Activated CD4-positive, alpha-beta T cell treated with anti-CD3 and anti-CD28 coated beads for 48 hours (primary cell): ENCODE results near the gene NELL2.

Experiments used
- DNase-seq: peaks from one replicate; pipeline ENCODE4 v3.0.0-alpha.2; 2020

NELL2 gene

DNA sequence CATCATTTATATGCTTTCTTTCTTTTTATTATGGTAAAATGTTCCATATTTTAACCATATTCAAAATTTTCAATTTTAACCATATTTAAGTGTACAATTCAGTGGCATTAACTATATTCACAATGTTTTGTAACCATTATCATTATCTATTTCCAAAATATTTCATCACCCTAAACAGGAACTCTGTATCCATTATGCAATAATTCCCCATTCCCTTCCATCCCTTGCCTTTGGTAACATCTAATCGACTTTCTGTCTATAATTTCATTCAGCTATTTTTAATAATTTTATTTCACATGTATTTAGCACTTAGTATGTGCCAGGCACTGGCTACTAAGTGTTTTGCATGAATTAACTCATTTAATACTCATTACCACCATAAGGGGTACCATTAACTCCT is 287.5 kb downstream of the NELL2 start:
- DNase-seq: no peak

DNA sequence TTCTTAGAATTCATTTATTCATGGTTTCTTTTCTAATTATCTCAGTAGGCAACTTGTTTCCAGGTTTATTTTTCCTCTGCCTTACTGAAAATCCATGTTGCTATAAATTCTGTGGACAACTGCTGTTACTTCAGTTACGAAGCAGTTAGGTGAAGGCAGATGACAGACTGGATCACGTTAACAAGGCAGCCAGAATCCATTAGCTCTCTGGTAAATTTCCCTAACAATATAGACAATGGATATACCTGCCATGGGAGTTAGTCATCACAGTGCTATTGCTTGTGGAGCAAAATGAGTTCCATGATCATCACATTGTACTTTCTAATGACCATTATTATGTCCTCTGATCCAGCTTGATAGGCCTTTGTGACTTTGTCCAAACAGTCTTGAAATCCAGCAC is 291.5 kb downstream of the NELL2 start:
- DNase-seq: no peak

DNA sequence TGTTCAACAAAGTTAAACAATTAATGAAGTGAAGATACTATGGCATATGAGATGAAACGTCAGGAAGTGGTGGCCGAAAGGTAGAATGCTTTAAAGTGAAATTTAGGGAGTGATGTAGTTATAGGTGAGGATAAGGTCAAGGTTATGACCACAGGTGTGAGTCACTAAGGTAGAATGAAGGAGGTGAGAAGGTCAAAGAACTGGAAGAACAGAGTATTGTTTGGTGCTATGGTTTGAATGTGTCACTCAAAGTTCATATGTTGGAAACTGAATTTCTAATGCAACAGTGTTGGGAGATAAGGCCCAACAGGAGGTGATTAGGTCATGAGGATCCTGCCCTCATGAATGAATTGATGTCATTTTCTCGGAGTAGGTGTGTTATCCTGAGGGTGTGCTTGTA is 293.6 kb downstream of the NELL2 start:
- DNase-seq: no peak

DNA sequence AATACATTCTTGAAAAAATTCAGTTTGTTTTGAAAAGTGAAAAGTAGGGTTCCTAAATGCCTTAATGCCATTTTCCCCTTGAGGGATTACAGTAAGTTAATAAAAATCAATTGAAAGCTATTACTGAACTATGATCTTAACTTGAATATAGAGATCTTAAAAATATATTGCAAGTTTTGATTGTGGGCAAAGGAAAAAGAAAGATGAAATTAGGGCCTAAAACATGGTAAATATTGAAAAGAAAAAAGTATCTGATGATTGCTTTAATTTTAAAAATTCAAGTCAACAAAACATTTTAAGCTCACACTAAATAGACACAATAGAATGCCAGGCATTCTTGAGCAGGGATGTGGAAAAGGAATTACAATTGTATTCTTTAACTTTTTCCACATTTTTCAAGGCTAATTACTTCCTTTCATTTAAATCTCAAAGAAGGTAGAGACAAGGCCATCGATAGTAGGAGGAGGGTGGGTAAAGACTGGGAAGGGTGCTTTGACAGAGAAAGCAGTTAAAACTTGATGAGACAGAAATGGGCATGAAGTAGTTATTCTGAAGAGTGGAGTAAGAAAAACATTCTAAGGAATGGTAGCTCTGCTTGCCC is 294.4 kb downstream of the NELL2 start:
- DNase-seq: no peak

DNA sequence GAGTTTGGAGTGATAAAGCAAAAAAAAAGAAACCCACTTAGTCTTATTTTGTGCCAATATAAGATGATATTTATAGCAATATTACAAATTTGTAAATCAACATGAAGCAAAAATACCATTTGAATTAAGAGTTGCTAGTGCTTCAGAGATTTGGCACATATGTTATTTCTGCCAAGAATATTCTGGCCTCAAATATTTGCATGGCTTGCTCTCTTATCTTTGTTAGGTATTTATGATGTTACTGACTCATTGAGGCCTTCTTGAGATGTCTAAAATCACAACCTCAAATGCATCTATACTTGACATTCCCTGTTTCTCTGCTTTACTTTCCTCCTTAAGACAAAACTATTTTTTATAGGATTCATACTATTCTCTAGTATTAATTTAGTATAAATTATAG is 301.5 kb downstream of the NELL2 start:
- no peak for DNase-seq

DNA sequence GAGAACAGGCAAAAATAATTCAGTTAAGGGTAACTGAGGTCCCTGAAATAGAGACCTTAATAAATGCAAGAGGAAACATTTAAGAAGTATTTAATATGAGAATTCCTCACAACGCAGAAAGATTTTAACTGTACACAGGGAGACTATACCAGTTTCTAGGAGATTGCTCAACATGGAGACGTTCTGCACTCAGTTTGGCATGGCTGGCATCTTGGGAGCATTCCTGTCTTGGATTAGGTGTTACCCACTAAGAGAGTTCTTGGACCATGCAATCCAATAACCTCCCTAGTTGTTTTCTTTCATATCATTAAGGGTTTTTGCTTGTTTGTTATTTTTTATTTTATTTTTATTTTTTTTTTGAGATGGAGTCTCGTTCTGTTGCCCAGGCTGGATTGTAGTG is 302.4 kb downstream of the NELL2 start:
- DNase-seq: no peak

DNA sequence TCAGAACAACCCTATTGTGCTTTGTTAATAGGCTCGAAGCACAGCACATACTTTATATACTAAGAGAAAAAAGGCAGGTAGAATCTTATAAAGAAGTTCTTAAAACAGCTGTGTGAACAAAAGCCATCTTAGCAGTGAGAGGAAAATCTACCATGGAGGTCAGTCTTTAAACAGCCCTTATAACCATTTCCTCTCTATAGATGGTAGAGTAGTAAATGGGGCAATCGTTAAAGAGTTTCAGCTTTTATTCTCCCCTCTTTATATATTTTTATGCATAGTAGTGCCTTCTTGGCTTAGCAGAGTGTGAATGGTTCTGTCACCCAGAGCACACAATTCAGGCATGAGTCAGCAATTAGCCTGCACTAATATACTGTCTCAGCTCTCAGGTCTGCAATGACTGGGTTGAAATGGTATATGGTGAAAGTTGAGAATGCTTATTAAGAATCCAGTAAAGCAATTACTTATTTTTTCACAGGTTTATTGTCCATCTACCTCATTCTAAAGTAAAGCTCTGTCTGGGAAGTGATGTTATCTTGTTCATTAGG is 305.0 kb downstream of the NELL2 start:
- no peak for DNase-seq

DNA sequence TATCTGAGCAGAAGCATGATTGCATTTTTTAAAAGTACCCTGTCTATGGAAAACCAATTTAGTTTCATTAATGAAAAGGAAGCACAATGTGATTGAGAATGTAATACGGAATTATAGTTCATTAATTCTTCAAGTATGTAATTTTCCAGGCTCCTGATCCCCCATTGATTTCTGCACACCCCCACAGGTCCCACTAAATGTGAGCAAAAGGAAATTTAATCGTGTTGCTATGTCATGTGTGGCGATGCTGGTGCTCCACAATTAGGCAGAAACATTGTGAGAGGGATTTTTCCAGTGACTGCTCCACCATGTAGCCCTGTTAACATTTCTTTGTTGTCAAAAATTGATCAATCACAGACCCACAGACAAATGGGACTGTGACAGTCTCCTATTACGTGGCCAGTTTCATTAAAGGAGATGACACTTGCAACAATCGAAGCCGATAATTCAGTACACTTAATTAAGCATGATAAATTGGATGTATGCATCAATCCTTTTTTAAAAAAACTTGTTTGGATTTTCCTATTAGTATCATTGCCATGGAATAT is 306.0 kb downstream of the NELL2 start:
- DNase-seq: no peak

DNA sequence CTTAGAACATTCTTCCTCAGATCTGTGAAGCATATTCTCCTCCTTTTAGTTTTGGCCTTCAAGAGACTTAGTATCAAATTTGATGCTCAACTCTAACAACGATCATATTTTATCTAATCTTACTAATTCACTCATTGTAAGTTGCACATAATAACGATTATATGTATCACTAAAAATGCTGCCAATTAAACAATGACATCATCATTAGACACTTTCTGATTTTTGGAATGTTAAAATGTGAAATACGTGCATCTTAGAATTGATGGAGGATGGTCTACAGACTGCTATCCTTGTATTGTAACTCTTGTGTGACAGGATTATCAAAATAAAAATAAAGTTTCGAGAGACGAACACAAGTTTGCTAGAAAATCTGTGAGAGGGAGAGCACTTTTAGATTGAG is 311.0 kb downstream of the NELL2 start:
- DNase-seq: no peak

DNA sequence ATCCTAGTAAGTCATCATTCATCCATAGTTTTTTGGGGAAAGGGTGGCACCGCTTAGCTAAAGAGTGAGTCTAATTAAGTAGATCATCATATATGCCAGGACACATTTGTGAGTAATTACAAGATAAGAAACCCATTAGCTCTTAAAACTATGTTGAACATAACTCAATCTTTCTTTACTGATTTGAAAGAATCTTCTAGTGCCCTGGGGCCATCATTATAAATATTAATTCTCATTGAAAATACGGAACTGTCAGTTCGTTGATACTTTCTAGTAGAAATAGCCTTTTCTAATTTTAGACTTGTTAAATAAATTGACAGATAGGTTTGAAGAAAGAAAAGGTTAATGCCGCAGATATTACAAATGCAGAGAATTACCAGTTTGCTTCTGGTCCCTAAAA is 312.6 kb downstream of the NELL2 start:
- DNase-seq: no peak

DNA sequence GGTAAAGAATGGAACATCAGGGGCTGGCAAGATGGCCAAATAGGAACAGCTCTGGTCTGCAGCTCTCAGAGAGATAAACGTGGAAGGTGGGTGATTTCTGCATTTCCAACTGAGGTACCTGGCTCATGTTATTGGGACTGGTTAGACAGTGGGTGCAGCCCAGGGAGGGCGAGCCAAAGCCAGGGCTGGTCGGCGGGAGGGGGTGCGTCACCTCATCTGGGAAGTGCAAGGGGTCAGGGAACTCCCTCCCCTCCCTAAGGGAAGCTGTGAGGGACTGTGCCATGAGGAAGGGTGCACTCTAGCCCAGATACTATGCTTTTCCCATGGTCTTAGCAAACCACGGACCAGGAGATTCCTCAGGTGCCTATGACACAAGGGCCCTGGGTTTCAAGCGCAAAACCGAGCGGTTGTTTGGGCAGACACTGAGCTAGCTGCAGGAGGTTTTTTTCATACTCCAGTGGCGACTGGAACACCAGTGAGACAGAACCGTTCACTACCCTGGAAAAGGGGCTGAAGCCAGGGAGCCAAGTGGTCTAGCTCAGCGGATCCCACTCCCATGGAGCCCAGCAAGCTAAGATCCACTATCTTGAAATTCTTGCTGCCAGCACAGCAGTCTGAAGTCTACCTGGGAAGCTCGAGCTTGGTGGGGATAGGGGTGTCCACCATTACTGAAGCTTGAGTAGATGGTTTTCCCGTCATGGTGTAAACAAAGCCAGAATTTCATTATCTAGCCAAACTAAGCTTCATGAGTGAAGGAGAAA is 317.6 kb downstream of the NELL2 start:
- no peak for DNase-seq

DNA sequence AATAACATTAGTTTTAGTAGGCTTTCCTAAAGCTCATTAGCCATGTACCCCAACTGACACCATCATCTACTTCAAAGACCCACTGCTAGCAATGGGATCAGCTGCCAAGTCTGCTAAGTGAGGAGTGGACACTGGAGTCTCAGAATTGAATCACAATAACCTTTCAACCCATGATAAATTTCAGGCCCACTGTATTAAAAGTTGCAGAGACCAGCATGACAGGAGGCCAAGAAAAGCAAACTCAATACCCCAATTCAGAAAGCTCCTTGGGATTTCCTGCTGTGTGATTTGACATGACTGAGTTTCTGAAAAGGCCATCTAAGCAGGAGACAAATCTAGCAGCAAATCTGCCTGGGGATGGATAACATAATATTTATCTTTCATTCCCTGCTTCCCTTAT is 320.7 kb downstream of the NELL2 start:
- no peak for DNase-seq

DNA sequence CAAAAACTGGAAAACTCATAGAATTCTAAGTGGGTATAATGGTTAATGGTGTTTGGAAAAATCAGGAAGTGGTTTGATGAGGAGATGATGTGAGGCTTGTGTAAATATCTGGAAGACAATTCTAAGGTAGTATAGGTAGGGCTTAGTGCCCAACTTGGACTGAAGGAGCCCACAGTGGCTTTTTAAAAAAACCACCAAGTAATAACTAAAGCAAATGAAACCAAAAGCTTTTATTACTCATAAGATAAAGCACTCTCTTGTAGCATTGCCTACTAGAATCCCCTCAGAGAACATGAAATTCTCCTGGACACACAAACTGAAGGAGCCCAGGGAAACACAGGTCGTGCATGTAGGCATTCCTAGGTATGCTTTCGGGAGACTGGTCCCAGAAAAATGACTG is 324.5 kb downstream of the NELL2 start:
- no peak for DNase-seq

DNA sequence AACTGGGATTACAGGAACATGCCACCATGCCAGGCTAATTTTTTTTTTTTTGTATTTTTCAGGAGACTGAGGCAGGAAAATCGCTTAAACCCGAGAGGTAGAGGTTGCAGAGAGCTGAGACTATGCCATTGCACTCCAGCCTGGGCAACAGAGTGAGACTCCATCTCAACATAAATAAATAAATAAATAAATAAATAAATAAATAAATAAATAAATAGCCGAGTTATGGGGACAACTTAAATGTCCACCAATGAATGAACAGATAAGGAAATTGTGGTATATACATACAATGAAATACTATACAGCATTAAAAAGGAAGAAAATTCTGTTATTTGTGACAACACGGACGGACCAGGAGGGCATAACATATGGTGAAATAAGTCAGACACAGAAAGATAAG is 325.7 kb downstream of the NELL2 start:
- no peak for DNase-seq

DNA sequence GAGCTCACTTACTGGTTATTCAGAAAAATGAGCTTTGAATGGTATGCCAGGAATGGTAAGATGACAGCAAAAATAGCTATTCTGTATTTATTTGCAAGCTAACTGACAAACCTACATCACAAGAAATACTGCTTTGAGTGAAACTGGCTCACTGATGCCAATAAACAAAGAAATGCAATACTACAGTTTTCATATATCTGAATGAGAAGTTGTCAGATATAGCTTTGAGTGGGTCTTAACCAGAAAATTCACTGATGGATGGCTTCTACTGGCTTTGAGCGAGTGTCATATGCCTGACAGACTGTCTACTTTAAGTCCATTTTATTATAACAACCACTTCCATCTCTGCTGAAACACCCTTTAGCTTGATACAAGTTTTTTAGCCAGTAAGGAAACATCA is 330.1 kb downstream of the NELL2 start:
- no peak for DNase-seq

DNA sequence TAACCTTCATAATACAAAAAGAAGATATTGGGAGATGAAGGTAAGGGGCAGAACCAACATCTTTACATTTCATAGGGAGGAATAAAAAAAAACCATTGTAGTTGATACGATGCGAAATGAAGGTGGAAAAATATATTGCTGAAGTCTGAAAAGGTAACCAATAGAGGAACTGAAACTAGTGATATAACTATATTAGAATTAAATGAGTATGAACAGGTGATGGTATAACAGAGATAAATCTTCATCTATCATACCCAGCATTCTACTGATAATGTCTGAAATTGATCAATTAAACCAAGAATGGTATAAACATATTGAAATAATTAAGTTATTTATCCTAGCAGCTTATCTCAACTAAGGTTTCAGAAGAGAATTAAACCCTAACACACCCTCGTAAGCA is 332.1 kb downstream of the NELL2 start:
- no peak for DNase-seq

DNA sequence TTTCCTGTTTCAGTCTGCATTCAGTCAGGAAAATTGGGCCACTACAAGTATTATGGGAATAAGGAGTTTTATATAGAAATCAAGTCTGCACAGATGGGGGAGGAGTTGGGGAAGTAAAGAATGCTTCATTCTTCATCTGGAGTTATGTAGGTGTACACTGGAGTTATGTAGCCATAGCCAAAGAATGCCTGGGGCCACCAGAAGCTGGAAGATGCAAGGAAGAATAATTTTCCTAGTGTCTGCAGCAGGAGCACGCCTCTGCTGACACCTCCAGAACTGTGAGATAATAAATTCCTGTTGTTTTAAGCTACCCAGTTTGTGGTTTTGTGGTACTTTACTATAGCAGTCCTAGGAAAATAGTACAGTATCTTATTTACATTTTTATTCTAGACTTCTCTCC is 333.4 kb downstream of the NELL2 start:
- no peak for DNase-seq

DNA sequence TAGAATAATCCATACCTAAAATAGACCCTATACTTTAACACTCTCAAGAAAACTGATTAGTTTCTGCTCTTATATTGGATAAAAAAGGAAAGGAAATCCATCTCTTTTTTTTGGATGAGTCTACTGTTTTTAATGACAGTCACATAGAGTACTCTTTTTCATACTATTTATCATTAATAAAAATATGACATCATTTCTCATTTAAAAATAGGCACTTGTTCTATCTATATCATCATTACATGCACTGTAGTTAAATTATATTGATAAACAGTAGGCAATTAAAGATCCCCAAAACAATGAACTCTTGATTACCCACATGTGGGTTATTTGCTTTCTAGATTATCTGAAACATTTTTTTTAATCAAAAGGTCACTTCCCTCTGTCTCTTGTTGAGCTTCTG is 338.8 kb downstream of the NELL2 start:
- no peak for DNase-seq

DNA sequence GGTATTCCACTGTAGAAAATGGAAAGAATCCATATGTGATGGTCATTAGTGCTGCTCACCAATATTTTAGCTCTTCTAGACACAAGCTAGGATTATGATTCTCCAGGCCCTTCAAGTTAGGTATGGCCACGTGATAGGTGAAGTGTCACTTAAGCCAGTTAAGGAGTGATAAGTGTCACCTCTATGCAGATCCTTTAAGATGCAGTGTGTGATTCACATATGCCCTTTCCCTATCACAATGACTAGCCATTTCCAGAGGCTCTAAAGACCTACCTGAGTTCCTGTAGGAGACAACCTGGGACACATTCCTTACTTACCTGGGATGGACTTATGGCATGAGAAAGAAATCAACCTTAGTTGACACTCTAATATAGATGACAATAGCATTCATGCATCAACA is 343.2 kb downstream of the NELL2 start:
- no peak for DNase-seq

DNA sequence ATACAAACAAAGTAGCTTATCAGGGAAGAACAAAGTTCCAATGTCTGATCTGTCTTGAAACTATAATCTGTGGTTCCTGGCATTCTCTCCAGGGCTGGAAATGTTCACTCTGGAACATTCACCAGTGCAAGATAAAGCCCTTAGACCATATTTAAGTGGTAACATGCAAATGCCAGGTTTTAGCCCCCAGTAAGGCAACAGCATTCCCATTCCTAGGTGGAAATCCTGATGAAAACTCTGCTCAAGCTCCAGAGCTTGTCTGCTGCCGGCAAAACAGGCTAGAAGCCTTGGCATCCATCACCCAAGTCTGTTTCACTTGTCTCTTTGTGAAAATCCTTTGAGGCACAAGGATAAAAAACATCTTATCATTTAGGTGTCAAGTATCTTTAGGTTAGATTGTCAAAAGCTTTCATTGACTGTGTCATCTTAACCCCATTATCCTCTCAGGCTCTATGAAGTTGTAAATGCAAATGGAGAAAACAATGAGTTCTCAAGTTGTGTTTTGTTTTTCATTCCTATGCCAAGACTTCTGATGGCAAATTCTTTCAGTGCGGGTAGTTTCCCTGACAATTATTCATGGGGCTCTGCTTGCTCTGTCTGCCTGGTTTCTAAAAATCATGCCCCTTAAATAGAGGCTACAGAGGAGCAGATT is 344.7 kb downstream of the NELL2 start:
- no peak for DNase-seq

DNA sequence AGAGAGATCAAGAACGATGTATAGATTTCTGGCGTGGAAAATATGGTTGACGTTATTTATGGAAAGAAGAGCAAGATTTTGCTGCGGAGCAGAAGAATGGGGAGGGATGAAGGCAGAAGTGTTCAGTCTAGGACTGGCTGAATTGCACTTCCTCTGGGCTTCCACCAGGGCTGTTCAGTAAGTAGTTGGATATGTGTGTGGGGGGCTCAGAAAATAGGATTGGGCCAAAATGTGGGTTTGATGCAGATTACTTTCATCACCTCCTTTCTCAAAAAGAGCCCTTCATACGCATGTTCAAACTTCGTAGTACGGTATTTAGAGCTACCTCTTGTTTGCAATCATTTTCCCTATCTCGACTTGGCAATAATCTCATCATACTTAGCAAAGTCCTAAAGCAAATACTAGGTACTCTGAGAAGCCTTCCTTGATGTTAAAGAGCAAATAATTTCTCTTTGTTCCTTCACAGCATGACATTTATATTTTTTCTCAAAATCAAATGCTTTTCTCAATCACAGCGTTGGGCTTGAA is 349.4 kb downstream of the NELL2 start:
- no peak for DNase-seq

DNA sequence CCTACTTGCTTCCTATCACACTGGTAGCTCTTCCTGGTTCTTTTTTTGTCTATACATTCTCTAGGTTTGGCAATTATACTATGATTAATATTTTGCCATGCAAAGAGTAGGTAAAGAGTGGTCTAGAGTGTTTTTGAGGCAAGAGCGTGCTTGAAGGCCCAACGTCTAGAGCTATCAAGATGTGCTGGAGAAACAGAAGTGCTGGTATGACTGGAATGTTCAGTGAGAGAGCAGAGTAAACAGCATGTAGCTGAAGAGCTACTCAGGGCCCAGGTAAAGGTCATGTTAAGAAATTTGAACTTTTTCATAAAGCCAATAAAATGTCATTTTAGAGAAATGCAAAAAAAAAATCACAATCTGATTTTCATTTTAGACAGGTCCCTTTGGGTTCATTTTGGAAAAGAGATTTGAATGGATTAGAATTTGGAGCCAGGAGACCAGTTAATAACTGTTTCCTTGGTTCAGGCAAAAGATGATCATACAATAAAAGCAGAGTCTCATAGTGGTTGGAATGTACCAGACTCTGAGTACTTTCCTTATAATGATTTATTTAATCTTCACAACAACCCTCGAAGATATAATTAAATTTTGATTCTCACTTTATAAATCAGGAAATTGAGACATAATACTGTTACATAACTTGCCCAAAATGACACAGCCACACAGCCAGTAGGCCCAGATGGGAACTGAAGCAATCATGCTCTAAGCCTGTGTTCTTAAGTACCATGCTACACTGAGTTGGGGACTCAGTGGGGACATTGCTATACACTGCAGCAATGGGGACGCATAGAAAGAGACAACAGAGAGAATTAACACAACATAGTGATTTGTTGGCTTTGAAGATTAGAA is 350.1 kb downstream of the NELL2 start:
- no peak for DNase-seq

DNA sequence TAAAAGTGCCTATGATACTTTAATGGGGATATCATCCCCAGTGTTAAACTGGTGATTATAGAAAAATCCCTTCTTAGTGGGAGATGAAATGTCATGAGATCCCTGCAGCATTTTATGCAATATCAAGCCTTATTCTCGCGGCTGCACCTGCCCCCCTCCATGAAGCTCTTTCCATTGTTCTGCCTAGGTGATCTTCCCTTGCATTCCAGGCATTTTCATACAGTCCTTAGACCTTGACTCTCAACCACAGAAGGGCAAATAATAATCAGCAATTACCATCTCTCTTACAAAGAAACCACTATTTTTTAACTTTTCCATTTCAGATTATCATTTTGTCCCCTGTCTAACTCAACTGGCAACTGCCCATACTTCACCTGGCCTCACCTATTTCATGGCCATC is 352.3 kb downstream of the NELL2 start:
- no peak for DNase-seq
